ENCODE results near the gene ACHE.
"Not testable (repeated sequence)": the region's sequence is repeated elsewhere in the genome, so short reads cannot be mapped to it uniquely, and the experiment has no call there.

ACHE gene

DNA sequence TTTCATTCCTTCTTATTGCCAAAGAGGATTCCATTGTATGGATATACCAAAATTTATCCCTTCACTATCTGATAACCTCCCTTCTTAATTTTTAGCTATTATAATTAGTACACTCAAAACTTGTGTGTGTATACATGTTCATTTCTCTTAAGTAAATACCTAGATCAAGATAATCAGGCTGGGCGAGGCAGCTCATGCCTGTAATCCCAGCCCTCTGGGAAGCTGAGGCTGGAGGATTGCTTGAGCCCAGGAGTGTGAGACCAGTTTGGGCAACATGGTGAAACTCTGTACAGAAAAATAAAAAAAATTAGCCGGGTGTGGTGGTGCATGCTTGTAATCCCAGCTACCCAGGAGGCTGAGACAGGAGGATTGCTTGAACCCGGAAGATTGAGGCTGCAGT is 15.8 kb upstream of the ACHE start:
- H3K9me3 Mint-ChIP-seq: peaks cover 2% of the 10 kb centered on the region
- peaks cover 1% of the 10 kb centered on the region for H3K36me3 Mint-ChIP-seq
- no peaks in the 10 kb centered on the region for H3K4me1 Mint-ChIP-seq
- no peak overlapping the region for H3K27ac Mint-ChIP-seq
- ATAC-seq (ENCODE audit: low read depth): no peak
- no peak for DNase-seq (ENCODE audit: low spot score in 2 of 2)
- peaks cover 10% of the 10 kb centered on the region for H3K27me3 Mint-ChIP-seq
- no peak overlapping the region for H3K4me3 Mint-ChIP-seq

DNA sequence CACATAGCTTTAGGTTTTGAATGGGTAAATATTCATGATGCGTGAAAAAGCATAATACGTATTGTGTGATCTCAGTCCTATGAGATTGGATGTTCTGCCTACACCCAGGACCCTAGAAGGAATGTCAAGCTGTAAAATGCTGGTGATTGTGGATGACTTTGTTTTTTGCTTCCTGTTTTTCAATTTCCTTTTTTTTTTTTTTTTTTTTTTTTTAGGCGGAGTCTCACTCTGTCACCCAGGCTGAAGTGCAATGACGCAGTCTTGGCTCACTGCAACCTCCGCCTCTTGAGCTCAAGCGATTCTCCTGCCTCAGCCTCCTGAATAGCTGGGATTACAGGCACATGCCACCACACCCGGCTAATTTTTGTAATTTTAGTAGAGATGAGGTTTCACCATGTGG is 14.8 kb upstream of the ACHE start:
- not testable (repeated sequence) for H3K4me3 Mint-ChIP-seq; H3K36me3 Mint-ChIP-seq; H3K27ac Mint-ChIP-seq; H3K4me1 Mint-ChIP-seq; H3K9me3 Mint-ChIP-seq; DNase-seq (ENCODE audit: low spot score in 2 of 2)
- ATAC-seq (ENCODE audit: low read depth): peak; percentile 44
- peaks cover 10% of the 10 kb centered on the region for H3K27me3 Mint-ChIP-seq

DNA sequence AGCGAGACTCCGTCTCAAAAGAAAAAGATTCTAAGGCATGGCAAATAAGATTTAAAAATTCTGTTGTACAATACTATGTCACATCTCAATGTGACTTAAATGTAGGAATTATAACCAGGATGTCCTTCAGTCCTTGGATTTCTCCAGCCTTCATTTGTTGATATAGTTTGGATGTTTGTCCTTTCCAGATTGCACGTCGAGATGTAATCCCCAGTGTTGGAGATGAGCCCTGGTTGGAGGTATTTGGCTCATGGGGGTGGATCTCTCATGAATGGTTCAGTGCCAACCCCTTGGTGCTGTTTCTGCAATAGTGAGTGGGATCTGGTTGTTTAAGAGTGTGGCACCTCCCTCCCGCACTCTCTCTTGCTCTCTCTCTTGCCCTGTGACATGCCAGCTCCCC is 12.8 kb upstream of the ACHE start:
- DNase-seq (ENCODE audit: low spot score in 2 of 2) (no peak), ATAC-seq (ENCODE audit: low read depth) (no peak)
- Mint-ChIP-seq H3K27me3 (no peaks in the 10 kb centered on the region), H3K4me1 (no peaks in the 10 kb centered on the region), H3K36me3 (no peaks in the 10 kb centered on the region), H3K4me3 (no peak overlapping the region), H3K9me3 (peaks cover 2% of the 10 kb centered on the region), H3K27ac (no peak overlapping the region)

DNA sequence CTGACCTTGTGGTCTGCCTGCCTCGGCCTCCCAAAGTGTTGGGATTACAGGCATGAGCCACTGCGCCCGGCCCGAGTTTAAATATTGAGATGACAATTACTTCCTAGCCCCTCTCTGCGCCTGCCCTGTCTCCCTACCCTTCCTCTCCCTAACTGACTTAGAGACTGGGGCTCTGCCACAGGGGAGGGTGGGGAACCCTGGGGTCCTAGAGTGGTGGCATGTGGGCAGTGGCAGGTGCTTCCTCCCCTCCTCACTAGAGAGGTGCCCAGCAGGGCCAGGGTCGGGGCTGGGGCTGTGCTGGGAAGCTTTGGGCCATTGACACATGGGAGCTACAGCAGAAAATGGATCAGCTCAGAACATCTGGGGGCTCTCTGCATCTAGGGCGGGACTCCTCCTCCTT is 7.0 kb upstream of the ACHE start:
- no peak for ATAC-seq (ENCODE audit: low read depth)
- H3K27ac Mint-ChIP-seq: no peak overlapping the region

DNA sequence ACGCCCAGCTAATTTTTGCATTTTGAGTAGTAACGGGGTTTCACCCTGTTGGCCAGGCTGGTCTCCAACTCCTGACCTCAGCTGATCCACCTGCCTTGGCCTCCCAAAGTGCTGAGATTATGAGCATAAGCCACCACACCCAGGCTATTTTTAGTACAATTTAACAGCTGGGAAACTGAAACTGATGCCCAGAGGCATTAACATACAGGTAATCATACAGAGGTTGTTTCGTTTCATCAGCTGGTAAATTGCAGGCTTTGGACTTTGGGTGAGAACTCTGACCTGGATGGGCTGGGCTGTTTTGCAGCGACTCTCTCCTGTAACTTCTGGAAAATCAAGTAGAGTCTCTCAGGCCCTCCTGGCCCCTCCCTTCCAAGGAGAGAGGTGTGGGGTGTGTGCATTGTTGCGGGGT is 6.2 kb upstream of the ACHE start:
- no peaks in the 10 kb centered on the region for H3K36me3 Mint-ChIP-seq
- peaks cover 9% of the 10 kb centered on the region for H3K27me3 Mint-ChIP-seq
- H3K4me3 Mint-ChIP-seq: no peak overlapping the region
- DNase-seq (ENCODE audit: low spot score in 2 of 2): no peak
- no peak overlapping the region for H3K27ac Mint-ChIP-seq
- H3K4me1 Mint-ChIP-seq: no peaks in the 10 kb centered on the region
- no peak for ATAC-seq (ENCODE audit: low read depth)
- H3K9me3 Mint-ChIP-seq: no peaks in the 10 kb centered on the region

More for the DNA sequence above, 7.0 kb upstream of the ACHE start:
- DNase-seq (ENCODE audit: low spot score in 2 of 2): no peak
- H3K4me1 Mint-ChIP-seq: no peaks in the 10 kb centered on the region
- H3K4me3 Mint-ChIP-seq: no peak overlapping the region
- no peaks in the 10 kb centered on the region for H3K36me3 Mint-ChIP-seq
- H3K9me3 Mint-ChIP-seq: no peaks in the 10 kb centered on the region
- peaks cover 6% of the 10 kb centered on the region for H3K27me3 Mint-ChIP-seq

DNA sequence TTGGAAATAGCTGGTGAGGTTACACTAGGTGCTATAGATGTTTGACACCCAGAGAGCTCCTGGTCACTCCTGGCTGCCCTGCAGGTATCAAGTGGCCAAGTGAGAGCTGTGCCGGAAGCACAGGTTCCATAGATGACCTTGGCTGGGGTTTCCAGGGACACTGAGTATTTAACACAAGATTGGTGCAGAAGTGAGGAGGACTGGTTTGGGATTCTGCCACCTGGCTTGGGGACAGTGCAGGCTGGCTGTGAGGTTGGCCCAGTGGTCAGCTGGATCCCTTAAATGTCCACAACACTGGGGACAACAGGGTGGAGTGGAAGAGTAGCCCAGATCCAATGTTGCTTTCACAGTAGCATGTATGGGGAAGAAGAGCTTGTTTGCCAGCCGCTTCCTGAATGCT is 5.3 kb upstream of the ACHE start:
- peaks cover 5% of the 10 kb centered on the region for H3K4me1 Mint-ChIP-seq
- H3K4me3 Mint-ChIP-seq: no peak overlapping the region
- ATAC-seq (ENCODE audit: low read depth) (no peak), DNase-seq (ENCODE audit: low spot score in 2 of 2) (no peak)
- H3K27ac Mint-ChIP-seq: no peak overlapping the region
- no peaks in the 10 kb centered on the region for H3K36me3 Mint-ChIP-seq
- no peaks in the 10 kb centered on the region for H3K9me3 Mint-ChIP-seq
- H3K27me3 Mint-ChIP-seq: peaks cover 13% of the 10 kb centered on the region

DNA sequence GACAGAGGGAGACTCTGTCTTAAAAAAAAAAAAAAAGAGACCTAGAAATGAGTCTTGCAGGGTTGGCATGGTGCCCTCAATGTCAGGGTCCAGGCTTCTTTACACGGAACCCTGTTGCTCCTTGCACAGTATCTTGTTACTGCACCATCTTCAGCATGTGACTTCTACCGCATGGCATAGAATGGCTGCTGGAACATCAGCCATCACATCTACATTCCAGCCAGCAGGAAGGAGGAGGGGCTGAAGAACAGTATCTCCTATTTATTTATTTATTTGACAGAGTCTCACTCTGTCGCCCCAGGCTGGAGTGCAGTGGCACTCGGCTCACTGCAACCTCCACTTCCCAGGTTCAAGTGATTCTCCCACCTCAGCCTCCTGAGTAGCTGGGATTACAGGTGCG is 3.7 kb upstream of the ACHE start:
- peaks cover 7% of the 10 kb centered on the region for H3K4me1 Mint-ChIP-seq
- DNase-seq (ENCODE audit: low spot score in 2 of 2) (no peak), ATAC-seq (ENCODE audit: low read depth) (no peak)
- H3K27me3 Mint-ChIP-seq: peaks cover 16% of the 10 kb centered on the region
- H3K36me3 Mint-ChIP-seq: no peaks in the 10 kb centered on the region
- no peak overlapping the region for H3K27ac Mint-ChIP-seq
- no peak overlapping the region for H3K4me3 Mint-ChIP-seq
- H3K9me3 Mint-ChIP-seq: no peaks in the 10 kb centered on the region

DNA sequence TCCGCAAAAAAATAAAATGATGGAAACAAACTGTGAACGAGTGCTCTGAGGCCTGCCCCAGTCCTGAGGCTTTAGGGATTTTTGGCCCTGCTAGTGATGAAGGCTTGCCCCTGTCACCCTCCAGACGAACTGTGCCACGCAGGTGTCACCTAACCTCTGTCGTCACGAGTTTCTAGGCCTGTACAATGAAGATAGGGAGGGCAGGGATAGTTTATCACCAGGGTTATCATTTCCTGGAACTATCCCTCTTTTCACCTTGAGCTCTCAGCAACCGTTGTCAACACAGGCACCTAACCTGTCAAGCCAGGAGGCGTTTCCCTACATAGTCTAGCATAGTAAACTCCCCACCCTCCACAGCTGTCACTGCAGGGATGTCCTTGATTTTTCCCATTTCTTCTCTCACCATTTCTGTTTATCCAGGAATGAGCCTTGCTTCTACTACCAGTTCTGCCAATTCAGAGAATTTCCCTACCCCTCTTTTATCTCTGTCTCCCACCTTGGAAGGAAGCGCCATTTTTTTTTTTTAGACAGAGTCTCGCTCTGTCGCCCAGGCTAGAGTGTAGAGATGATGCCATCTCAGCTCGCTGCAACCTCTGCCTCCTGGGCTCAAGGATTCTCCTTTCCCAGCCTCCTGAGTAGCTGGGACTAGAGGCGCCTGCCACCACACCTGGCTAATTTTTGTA is 2.2 kb upstream of the ACHE start:
- Mint-ChIP-seq H3K27ac (no peak overlapping the region), H3K4me3 (peak overlapping the region; percentile 57), H3K4me1 (peaks cover 9% of the 10 kb centered on the region), H3K36me3 (peaks cover 2% of the 10 kb centered on the region), H3K9me3 (no peaks in the 10 kb centered on the region), H3K27me3 (peaks cover 20% of the 10 kb centered on the region)
- DNase-seq (ENCODE audit: low spot score in 2 of 2) (no peak), ATAC-seq (ENCODE audit: low read depth) (no peak)

DNA sequence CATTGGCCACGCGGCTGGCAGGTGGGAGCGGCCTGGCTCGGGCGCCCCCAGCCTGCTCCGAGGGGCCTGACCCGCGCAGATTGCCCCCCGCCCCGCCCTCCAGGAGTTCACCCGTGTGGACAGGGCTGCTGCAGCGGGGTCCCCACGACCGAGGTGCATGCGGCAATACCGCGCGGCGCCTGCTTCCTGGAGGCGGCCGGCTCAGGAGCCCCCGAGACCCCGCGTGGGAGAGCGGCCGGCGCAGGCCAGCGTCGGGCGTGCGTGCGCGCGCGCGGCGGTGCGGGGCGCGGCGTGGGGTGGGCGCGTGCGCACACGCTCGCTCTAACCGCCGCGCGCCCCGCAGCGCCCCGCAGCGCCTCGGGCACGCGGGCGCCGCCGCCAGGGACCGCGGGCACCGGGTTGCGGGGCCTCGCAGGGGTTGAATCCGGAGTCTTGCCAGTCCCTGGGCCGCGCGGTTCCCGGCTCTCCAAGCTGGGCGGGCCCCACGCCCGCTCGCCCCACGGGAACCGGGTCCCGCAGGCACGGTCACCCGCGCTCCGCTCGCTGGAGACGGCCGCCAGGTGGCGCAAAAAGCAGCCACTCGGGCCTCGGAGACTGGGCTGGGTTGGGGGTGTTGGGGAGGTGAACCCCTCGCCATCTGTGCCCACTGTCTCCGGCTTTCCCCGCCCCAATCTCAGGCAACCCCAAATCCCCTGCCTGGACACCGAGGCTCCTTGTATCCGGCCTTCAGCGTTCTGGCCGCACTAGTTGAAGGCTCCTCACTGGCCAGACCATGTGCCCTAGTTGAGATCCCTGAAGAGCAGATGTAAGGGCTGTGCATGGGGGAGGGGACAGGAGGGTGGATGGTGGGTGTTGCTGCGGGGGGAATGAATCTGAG is 1.3 kb upstream of the ACHE start:
- no peak overlapping the region for H3K27ac Mint-ChIP-seq
- peaks cover 2% of the 10 kb centered on the region for H3K36me3 Mint-ChIP-seq
- peak; percentile 67 for ATAC-seq (ENCODE audit: low read depth)
- H3K4me1 Mint-ChIP-seq: peaks cover 9% of the 10 kb centered on the region
- peak; percentile 53 to 72 for DNase-seq (ENCODE audit: low spot score in 2 of 2)
- peaks cover 27% of the 10 kb centered on the region for H3K27me3 Mint-ChIP-seq
- no peaks in the 10 kb centered on the region for H3K9me3 Mint-ChIP-seq
- H3K4me3 Mint-ChIP-seq: peak overlapping the region; percentile 80

DNA sequence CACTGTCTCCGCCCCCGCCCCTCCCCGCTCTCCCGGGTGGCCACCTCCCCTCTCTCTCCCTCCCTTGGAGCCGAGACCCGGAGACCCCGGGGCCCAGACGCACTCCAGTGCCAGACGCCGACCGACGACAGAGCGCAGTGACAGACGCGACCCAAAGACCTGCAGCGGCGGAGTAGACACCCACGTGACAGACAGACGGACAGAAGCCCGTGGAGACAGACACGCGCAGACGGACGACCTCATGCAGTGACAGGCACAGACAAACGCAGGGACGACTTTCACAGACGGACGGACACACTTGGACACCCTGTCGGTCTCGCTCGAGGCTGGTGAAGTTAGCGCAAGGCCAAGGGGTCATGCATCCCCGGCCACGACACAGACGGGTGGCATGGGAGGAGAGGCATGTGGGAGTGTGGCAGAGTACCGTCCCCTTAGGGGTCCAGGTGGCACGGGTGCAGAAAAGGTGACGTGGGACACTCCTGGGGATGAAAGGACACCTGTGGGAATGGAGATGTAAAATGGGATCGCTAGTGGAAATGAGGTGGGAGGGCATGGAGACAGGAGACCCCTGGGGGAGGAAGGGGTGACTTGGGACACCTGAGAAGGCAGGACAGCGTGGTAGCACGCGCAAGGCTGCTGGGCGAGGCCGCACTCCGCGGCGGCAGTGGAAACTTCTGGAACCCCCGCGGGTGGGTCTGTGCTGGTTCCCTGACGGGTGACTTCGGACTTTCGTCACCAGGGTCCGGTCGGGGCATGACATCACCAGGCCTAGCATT is 456 bp upstream of the ACHE start:
- ATAC-seq (ENCODE audit: low read depth) (peak; percentile 2), DNase-seq (ENCODE audit: low spot score in 2 of 2) (peak in 1 of 2 donors; percentile 40)
- H3K36me3 Mint-ChIP-seq: peaks cover 2% of the 10 kb centered on the region
- H3K9me3 Mint-ChIP-seq: no peaks in the 10 kb centered on the region
- H3K27me3 Mint-ChIP-seq: peaks cover 31% of the 10 kb centered on the region
- no peak overlapping the region for H3K27ac Mint-ChIP-seq
- peaks cover 12% of the 10 kb centered on the region for H3K4me1 Mint-ChIP-seq
- H3K4me3 Mint-ChIP-seq: peak overlapping the region; percentile 80

DNA sequence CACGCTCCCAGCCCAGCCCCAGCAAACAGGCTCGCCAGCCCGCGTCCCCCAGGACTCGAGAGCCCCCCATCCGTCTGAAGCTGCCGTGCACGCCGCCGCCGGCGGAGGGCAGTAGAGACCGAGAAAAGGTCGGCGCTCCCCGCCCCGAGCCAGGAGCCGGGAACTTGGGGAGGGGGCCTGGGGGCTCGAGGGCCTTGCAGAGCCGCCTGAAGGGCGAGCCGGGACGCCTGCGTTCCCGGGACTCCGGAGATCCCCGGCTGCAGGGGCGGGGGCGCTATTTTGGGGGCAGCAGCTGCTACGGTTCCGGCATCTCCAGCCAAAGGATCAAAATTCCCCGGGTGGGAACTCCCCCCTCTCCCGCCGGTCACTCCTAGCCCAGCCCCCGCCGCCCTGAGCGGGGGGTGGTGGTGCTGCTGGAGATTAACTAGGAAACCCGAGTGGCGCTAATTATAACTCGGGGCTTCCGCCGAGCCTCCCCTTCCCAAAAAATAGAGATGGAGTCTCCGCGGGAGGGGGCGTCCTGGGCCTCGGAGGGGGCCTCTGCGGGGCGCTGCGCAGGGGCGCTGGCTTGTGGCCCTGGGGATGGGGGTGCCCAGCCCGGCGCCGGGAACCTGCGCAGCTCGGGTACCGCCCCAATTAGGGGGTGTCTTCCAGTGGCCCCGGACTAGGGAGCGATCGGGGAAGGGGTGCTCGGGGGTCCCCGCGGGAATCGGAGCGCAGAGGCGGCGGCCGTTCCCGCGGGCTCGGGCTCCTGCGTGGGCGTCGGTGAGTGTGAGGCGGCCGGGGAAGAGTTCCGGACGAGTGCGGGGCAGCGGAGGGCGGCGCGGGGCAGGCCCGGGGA is 608 bp downstream of the ACHE start:
- Mint-ChIP-seq H3K27me3 (peaks cover 35% of the 10 kb centered on the region), H3K27ac (no peak overlapping the region), H3K36me3 (peaks cover 2% of the 10 kb centered on the region), H3K4me1 (peaks cover 18% of the 10 kb centered on the region), H3K4me3 (peak overlapping the region; percentile 50), H3K9me3 (no peaks in the 10 kb centered on the region)
- DNase-seq (ENCODE audit: low spot score in 2 of 2) (peak; percentile 63 to 80), ATAC-seq (ENCODE audit: low read depth) (peak; percentile 25)

DNA sequence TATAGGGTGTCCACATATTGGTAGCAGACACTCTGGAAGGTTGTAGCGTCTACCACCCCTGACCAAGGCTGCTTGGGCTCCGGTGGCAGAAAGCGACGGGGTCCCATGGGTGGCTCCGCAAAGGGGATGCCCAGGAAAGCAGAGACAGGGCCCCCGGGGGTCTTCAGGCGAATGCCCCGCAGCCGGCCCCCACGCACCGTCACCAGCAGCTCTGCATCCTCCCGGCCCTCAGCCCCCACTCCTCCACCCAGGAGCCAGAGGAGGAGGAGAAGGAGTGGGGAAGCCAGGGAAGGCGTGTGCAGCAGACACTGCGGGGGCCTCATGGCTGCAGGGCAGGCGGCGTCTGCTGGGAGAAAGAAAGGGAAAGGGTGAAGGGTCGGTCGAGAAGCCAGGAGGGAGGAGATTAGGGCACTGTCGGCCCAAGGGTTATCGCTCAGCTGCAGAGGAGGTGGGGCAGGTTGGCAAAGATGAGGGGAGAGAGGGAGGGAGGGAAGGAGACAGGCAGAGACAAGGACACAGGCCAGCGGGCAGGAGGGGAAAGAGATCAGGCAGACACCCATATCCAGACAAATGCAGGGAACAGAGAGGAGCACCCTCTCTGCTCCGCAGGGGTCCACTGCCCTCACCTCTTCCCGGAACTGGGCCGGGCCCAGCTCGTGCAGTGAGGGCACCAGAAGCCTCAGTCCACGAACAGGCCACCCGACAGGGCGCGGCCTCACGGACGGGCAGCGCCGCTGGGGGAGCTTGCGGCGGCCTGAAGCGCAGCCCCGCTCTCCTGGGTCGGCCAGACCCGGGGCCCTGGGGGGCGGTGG is 1.6 kb downstream of the ACHE start:
- peaks cover 19% of the 10 kb centered on the region for H3K4me1 Mint-ChIP-seq

More for the DNA sequence above, 1.6 kb downstream of the ACHE start:
- Mint-ChIP-seq H3K9me3 (no peaks in the 10 kb centered on the region), H3K36me3 (peaks cover 2% of the 10 kb centered on the region), H3K4me3 (peak overlapping the region; percentile 77), H3K27me3 (peaks cover 35% of the 10 kb centered on the region), H3K27ac (no peak overlapping the region)
- ATAC-seq (ENCODE audit: low read depth) (no peak), DNase-seq (ENCODE audit: low spot score in 2 of 2) (no peak)

Data from memory B cell (primary cell).